Progenitor cell of endocrine pancreas (in vitro differentiated cells): Measurements from ENCODE around the gene ETFA. TPM values are rescaled to one million over a fixed set of nuclear protein-coding genes. Genes with fewer than 3 reads are reported as not detected.

Experiments
- DNase-seq: peaks from one replicate; pipeline ENCODE4 v3.0.0; 2021; ENCODE audit warnings: low spot score; ENCODE audit not compliant: unreplicated experiment
- H3K27ac Mint-ChIP-seq: 2 replicates; pipeline ENCODE4 v1.8.0; 2021; ENCODE audit warnings: mild to moderate bottlenecking, moderate library complexity, mixed read lengths
- H3K27me3 Mint-ChIP-seq: 2 replicates; pipeline ENCODE4 v1.8.0; 2021; ENCODE audit warnings: mixed read lengths
- H3K36me3 Mint-ChIP-seq: 2 replicates; pipeline ENCODE4 v1.8.0; 2022; ENCODE audit warnings: mixed read lengths; ENCODE audit not compliant: insufficient read depth
- H3K4me1 Mint-ChIP-seq: 2 replicates; pipeline ENCODE4 v1.8.0; 2021; ENCODE audit warnings: low read depth, mixed read lengths
- H3K4me3 Mint-ChIP-seq: 2 replicates; pipeline ENCODE4 v1.8.0; 2021; ENCODE audit warnings: low read depth, mild to moderate bottlenecking, moderate library complexity, mixed read lengths
- H3K9me3 Mint-ChIP-seq: 2 replicates; pipeline ENCODE4 v1.8.0; 2021; ENCODE audit warnings: low read depth, mixed read lengths
- total RNA-seq: library from RNA; stranded (reverse); gene quantifications from 2 replicates; pipeline ENCODE4 v1.2.1, GENCODE V29; 2021
- TF ChIP-seq, protein P1 (sequence below): fragments of 200-600 bp; sonication (generic); IDR thresholded peaks from one replicate; pipeline ENCODE4 v1.5.0; 2021; ENCODE audit warnings: antibody characterized with exemption, mild to moderate bottlenecking; ENCODE audit not compliant: unreplicated experiment

ETFA gene
- total RNA-seq, 1 donor from 2014 or later = 105 TPM

DNA sequence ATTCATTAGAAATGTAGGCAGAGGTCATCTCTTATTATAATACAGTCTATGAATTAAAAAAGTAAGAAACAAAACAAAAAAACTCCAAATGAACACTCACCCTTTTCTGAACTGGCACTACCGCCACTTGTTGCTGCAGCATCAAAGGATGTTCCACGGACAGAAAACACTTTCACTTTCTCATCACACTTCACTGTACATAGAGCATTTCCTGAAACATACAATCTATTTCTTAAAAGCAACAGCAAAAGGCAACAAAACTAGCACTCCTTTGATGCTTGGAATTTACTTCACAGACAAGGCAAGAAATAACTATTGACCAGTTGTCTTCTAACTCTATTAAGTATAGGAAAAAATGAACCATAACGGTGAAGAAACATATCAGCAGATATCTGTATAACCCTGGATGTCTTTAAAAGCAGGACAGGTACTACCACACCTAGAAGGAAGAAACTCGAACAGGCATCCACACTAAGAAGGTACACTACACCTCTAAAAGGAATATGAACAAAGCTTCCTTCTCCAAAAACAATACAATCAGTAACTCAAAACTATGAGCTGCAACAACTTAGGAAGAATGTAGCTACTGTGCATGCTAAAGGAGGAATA lies 24.9 kb downstream of the ETFA start:
- Mint-ChIP-seq H3K4me1 (no peaks in the 10 kb centered on the region), H3K4me3 (no peak overlapping the region), H3K27ac (no peak overlapping the region), H3K9me3 (no peaks in the 10 kb centered on the region), H3K27me3 (no peaks in the 10 kb centered on the region), H3K36me3 (peaks cover 13% of the 10 kb centered on the region)
- DNase-seq = no peak
- TF ChIP-seq, protein P1, sequence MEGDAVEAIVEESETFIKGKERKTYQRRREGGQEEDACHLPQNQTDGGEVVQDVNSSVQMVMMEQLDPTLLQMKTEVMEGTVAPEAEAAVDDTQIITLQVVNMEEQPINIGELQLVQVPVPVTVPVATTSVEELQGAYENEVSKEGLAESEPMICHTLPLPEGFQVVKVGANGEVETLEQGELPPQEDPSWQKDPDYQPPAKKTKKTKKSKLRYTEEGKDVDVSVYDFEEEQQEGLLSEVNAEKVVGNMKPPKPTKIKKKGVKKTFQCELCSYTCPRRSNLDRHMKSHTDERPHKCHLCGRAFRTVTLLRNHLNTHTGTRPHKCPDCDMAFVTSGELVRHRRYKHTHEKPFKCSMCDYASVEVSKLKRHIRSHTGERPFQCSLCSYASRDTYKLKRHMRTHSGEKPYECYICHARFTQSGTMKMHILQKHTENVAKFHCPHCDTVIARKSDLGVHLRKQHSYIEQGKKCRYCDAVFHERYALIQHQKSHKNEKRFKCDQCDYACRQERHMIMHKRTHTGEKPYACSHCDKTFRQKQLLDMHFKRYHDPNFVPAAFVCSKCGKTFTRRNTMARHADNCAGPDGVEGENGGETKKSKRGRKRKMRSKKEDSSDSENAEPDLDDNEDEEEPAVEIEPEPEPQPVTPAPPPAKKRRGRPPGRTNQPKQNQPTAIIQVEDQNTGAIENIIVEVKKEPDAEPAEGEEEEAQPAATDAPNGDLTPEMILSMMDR = no peak

DNA sequence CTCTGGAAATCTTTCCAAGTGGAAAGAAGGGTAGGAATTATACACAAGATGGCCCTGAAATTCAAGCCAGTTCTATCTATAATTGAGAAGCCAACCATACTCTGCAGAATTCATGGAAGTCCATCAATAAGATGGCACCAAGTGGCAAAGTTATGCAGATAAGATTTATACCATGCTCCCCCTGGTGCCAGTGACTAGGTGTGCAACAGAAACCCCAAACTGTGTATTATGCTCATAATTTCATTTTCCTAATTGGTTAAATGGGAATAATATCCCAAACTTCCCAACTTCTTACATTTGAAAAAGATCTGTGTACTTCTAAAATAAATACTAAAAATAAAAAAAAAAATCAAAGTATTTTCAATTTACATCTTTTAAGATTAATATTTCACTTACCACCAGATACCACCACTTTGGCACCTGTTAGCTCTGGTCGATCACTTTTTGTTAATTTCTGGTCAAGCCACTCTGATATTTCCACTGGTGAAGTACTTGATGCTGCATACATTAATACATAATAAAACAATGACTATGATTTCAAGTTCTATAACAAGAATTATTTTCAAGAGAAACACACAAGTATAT lies 25.9 kb downstream of the ETFA start:
- DNase-seq = no peak
- H3K36me3 Mint-ChIP-seq = peaks cover 16% of the 10 kb centered on the region
- TF ChIP-seq, protein P1 = peak; percentile 43
- H3K27ac Mint-ChIP-seq = no peak overlapping the region
- no peak overlapping the region for H3K4me3 Mint-ChIP-seq
- no peaks in the 10 kb centered on the region for H3K9me3 Mint-ChIP-seq
- no peaks in the 10 kb centered on the region for H3K27me3 Mint-ChIP-seq
- H3K4me1 Mint-ChIP-seq = no peaks in the 10 kb centered on the region

DNA sequence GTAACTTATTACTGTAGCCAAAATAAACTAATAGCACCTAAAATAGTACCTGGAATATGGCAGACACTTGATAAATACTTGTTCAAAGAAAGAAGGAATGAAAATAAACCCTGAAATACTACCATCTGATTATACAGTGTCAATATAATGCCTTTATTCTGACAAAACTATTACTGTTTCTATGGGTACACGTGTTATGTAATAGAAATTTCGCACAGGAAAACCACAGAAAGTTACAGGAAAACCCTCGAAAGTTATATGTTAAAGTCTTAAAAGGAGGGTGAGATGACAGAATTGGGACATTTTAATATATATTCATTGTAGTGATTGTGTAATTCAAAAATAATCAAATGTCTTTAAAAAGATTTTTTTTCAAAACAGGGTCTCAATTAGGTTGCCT lies 28.8 kb downstream of the ETFA start:
- Mint-ChIP-seq H3K27me3 (no peaks in the 10 kb centered on the region), H3K36me3 (peaks cover 33% of the 10 kb centered on the region), H3K4me3 (no peak overlapping the region), H3K9me3 (no peaks in the 10 kb centered on the region), H3K27ac (no peak overlapping the region), H3K4me1 (no peaks in the 10 kb centered on the region)
- DNase-seq = no peak
- TF ChIP-seq, protein P1 = no peak

DNA sequence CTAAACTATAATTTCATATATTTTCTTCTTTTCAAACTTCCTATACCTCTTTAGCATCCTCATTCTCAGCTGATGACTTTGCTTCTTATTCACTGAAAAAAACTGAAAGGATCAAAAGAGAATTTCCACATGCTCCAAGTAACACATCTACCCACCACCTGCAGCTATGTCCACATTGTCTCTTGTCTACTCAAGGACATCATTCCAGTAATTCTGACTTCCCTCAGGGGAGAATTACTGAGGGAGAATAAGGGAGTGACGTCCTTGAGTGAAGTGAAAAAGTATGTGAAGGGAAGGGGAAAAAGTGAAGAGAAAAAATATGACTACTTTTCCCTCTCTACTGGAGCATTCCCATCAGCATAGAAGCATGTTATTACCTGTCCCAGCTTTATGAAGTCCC lies 32.6 kb downstream of the ETFA start:
- peaks cover 51% of the 10 kb centered on the region for H3K36me3 Mint-ChIP-seq
- no peak overlapping the region for H3K27ac Mint-ChIP-seq
- peaks cover 2% of the 10 kb centered on the region for H3K4me1 Mint-ChIP-seq
- TF ChIP-seq, protein P1 = no peak
- no peak overlapping the region for H3K4me3 Mint-ChIP-seq
- no peak for DNase-seq
- no peaks in the 10 kb centered on the region for H3K9me3 Mint-ChIP-seq
- no peaks in the 10 kb centered on the region for H3K27me3 Mint-ChIP-seq

DNA sequence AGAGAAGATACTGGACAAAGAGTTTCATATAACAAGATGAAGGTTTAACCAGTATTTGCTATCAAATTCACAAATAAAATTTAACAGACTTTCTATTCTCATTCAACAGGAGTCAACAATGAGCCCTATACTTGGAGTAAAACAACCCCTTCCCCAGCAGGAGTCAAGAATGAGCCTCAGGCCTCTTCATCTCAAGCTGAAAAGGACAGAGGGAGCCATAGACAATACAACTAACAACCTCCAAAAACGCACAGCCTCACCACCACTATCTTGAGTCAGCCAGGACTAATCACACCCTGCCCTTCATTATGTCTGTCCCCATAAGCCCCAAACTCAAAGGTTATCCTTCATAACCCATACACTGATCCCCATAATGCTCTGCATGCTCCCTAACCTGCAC lies 36.4 kb downstream of the ETFA start:
- peaks cover 7% of the 10 kb centered on the region for H3K9me3 Mint-ChIP-seq
- no peak for DNase-seq
- no peak overlapping the region for H3K27ac Mint-ChIP-seq
- H3K27me3 Mint-ChIP-seq = no peaks in the 10 kb centered on the region
- H3K4me3 Mint-ChIP-seq = no peak overlapping the region
- peaks cover 61% of the 10 kb centered on the region for H3K36me3 Mint-ChIP-seq
- peaks cover 2% of the 10 kb centered on the region for H3K4me1 Mint-ChIP-seq
- TF ChIP-seq, protein P1 = no peak
